ENCODE data around the gene SLC27A4. TPM values are rescaled to one million over a fixed set of nuclear protein-coding genes. Genes with fewer than 3 reads are reported as not detected.

The SLC27A4 gene
- total and polyA plus RNA-seq, 11 donors, result 10.7 to 48.8 (median 23.2) TPM

DNA sequence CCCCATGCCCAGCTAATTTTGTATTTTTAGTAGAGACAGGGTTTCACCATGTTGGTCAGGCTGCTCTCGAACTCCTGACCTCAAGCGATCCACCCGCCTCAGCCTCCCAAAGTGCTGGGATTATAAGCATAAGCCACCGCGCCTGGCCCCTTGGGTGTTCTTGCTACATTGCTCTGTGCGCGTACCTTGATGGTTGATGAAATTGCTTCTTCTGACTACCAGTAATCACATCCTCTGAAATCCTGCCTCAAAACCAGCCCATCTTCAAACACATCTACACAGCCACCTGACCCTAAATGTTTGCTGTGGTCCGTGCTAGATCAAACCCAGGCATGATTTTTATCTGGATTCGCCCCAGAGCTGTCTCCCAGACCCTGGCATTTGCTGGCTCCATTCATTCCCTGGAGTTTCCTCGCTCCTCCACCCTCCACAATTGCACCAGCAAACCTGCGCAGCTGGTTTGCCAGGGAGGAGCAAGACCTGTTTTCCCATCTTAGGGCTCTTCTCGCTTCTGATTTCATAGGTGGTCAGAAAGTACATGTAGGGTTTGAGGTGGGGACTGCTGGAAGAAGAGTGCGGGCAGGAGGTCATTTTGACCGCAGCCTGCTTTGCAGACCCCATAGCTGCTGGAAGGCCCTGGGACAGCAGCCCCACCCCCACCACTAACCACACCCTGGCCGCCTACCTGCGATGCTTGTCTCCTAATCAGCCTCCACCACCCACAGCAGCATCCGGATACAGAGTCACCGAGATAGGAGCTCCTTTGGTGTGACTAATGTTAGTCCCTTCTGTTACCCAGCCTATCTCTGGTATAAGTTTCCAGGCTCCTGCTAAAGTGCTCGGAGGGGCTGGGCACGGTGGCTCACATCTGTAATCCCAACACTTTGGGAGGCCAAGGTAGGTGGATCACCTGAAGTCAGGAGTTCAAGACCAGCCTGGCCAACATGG lies 41.5 kb upstream of the SLC27A4 start:
- H3K9me3 ChIP-seq, result no peaks in the 10 kb centered on the region
- TF ChIP-seq, protein P1, sequence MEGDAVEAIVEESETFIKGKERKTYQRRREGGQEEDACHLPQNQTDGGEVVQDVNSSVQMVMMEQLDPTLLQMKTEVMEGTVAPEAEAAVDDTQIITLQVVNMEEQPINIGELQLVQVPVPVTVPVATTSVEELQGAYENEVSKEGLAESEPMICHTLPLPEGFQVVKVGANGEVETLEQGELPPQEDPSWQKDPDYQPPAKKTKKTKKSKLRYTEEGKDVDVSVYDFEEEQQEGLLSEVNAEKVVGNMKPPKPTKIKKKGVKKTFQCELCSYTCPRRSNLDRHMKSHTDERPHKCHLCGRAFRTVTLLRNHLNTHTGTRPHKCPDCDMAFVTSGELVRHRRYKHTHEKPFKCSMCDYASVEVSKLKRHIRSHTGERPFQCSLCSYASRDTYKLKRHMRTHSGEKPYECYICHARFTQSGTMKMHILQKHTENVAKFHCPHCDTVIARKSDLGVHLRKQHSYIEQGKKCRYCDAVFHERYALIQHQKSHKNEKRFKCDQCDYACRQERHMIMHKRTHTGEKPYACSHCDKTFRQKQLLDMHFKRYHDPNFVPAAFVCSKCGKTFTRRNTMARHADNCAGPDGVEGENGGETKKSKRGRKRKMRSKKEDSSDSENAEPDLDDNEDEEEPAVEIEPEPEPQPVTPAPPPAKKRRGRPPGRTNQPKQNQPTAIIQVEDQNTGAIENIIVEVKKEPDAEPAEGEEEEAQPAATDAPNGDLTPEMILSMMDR (IDR thresholded peaks at IDR 0.05), result no peak
- TF ChIP-seq POLR2A (IDR thresholded peaks at IDR 0.05), result no peak
- no peak for ATAC-seq

DNA sequence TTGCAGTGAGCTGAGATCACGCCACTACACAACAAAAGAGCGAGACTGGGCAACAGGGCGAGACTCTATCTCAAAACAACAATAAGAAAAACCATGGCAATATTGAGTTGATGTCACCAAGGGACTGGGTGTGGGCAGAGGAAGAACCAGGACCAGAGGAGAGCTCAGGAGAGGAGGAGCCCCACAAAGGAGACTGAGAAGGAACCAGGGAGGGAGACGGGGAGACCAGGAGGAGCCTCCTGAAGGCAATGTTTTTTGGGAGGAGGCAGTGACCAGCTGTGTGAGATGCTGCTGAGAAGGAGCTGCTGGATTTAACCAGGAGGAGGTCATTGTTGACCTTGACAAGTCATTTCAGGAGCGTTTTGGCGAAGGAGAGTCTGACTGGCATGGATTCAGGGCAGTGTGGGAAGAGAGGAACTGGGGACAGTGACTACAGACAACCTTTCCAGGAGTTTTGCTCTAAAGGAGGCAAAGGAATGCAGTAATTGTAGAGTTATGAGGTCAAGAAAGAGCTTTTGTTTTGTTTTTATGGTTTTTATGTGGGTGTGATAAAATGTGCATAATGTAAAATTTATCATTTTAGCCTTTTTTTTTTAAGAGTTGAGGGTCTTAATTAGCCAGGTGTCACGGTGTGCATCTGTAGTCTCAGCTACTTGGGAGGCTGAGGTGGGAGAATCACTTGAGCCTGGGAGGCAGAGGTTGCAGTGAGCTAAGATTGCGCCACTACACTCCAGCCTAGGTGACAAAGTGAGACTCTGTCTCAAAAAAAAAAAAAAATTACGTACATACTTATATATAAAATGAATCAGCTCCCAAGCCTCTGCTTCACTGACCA lies 36.0 kb upstream of the SLC27A4 start:
- no peak overlapping the region for H3K4me3 ChIP-seq
- no peaks in the 10 kb centered on the region for H3K27me3 ChIP-seq
- H3K36me3 ChIP-seq, result peaks cover 0 to 18% (median 16%) of the 10 kb centered on the region in 9 donors
- intact Hi-C loops (cut with DNase I), result no loop called here
- TF ChIP-seq, protein P1 (IDR thresholded peaks at IDR 0.05), result no peak
- TF ChIP-seq POLR2A (IDR thresholded peaks at IDR 0.05), result no peak
- no peaks in the 10 kb centered on the region for H3K9me3 ChIP-seq
- H3K4me1 ChIP-seq, result peaks cover 0 to 5% (median 0%) of the 10 kb centered on the region in 12 donors
- 76 to 81% (median 78%) methylated on average over 9 of the region's 9 CpGs for WGBS, 4 donors
- DNase-seq (no peak), ATAC-seq (peak; percentile 20 to 57 (median 30))
- H3K27ac ChIP-seq, result no peak overlapping the region

More for the DNA sequence above, 41.5 kb upstream of the SLC27A4 start:
- peaks cover 0 to 6% (median 0%) of the 10 kb centered on the region in 12 donors for H3K4me1 ChIP-seq
- H3K36me3 ChIP-seq, result peaks cover 0 to 5% (median 0%) of the 10 kb centered on the region in 9 donors
- no peak overlapping the region for H3K4me3 ChIP-seq
- 90 to 93% (median 92%) methylated on average over 18 to 20 of the region's 20 CpGs for WGBS, 4 donors
- no peak for DNase-seq
- H3K27me3 ChIP-seq, result no peaks in the 10 kb centered on the region
- H3K27ac ChIP-seq, result no peak overlapping the region
- intact Hi-C loops (cut with DNase I), result loop anchor here in 4 of 10 donors (5.0 to 10.0 kb wide), 5 partner anchors 43 to 336 kb away; partner anchors contain the start of gene SLC27A4 (in 3 of the 4)

DNA sequence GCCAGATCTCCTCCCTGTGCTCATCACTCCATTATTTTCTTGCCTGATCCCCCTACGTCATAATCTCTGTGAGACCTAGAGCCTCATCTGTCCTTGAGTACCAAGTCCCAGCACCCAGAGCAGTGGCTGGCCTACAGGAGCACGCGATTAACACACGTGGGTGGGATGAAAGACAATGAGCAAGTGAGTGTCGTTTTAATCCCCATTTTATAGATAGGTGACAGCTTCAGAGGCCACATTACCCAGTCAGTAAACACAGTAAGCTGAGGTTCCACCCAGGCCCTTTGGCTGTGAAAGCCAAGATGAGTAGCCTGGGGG lies 35.4 kb upstream of the SLC27A4 start:
- Histone ChIP-seq H3K36me3 (peaks cover 0 to 24% (median 22%) of the 10 kb centered on the region in 9 donors), H3K4me1 (peaks cover 0 to 6% (median 0%) of the 10 kb centered on the region in 12 donors), H3K9me3 (no peaks in the 10 kb centered on the region), H3K27ac (no peak overlapping the region), H3K27me3 (no peaks in the 10 kb centered on the region), H3K4me3 (no peak overlapping the region)
- WGBS, 4 donors, result 70 to 75% (median 75%) methylated on average over 5 of the region's 5 CpGs
- intact Hi-C loops (cut with DNase I), result no loop called here
- DNase-seq, result no peak
- no peak for ATAC-seq
- TF ChIP-seq POLR2A (IDR thresholded peaks at IDR 0.05), result no peak

DNA sequence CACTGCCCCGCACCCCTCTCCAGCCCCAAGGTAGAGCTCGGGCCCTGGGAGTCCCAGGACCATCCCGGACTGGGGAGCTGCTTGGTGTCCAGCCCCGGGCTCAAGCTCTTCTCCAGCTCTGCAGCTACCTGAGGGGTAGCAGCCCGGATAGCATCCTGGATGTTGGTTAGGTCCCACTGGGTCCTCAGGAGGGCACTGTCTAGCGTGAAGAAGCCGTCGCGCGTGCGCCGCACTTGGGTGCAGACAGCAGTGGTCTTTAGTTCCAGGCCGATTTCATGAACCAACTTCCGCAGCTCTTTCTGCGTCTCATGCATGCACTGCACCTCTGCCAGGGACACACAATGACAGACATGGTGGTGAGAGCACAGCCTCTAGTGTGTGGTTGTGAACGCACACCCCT lies 30.8 kb upstream of the SLC27A4 start:
- peak overlapping the region in 8 of 12 donors; percentile 40 to 83 (median 70) for H3K27ac ChIP-seq
- H3K4me3 ChIP-seq, result no peak overlapping the region
- H3K36me3 ChIP-seq, result peaks cover 0 to 64% (median 55%) of the 10 kb centered on the region in 9 donors
- WGBS, 4 donors, result 88 to 95% (median 94%) methylated on average over 6 to 16 of the region's 16 CpGs
- no peak for TF ChIP-seq POLR2A (IDR thresholded peaks at IDR 0.05)
- TF ChIP-seq, protein P1 (IDR thresholded peaks at IDR 0.05), result no peak
- no peak for ATAC-seq
- H3K4me1 ChIP-seq, result peaks cover 0 to 15% (median 4%) of the 10 kb centered on the region in 12 donors
- DNase-seq, result no peak
- intact Hi-C loops (cut with DNase I), result no loop called here
- H3K9me3 ChIP-seq, result no peaks in the 10 kb centered on the region
- H3K27me3 ChIP-seq, result no peaks in the 10 kb centered on the region

Measured in heart left ventricle (tissue), 16 donors.